ENCODE results near the gene AJUBA.

- no peak for TF ChIP-seq POLR2A (IDR thresholded peaks at IDR 0.05)
- TF ChIP-seq CTCF (IDR thresholded peaks at IDR 0.05): no peak
Measured at GRCh38 chr14:22979748-22980392, 2.5 kb downstream of the AJUBA start.

Data from prostate gland (tissue), 2 donors.